GM08714 (cell line): ENCODE data around the gene SETBP1.

Experiments used
- H3K4me3 ChIP-seq: fragments of 200-500 bp; sonication (Bioruptor generic); 2 replicates; pipeline ENCODE4 v1.5.1; 2014; ENCODE audit warnings: mild to moderate bottlenecking, low read length, inconsistent platforms
- ZNF274 ChIP-seq: IDR thresholded peaks from 2 replicates; pipeline ENCODE4 v1.6.1; 2012; ENCODE audit warnings: mild to moderate bottlenecking, low read depth, low read length

Gene SETBP1

GRCh38 chr18:44725300-44726058 lies 44.8 kb downstream of the SETBP1 start:
- H3K4me3 ChIP-seq = peak overlapping the region; percentile 38; the same call in 1 of the 2 replicates
- no peak for TF ChIP-seq ZNF274

- no peak for TF ChIP-seq ZNF274
- H3K4me3 ChIP-seq = peak overlapping the region; percentile 38; the same call in 1 of the 2 replicates
Observed at GRCh38 chr18:44726059-44726421, 45.4 kb downstream of the SETBP1 start.

GRCh38 chr18:44727291-44727690 lies 46.6 kb downstream of the SETBP1 start:
- no peak overlapping the region for H3K4me3 ChIP-seq
- no peak for TF ChIP-seq ZNF274

DNA sequence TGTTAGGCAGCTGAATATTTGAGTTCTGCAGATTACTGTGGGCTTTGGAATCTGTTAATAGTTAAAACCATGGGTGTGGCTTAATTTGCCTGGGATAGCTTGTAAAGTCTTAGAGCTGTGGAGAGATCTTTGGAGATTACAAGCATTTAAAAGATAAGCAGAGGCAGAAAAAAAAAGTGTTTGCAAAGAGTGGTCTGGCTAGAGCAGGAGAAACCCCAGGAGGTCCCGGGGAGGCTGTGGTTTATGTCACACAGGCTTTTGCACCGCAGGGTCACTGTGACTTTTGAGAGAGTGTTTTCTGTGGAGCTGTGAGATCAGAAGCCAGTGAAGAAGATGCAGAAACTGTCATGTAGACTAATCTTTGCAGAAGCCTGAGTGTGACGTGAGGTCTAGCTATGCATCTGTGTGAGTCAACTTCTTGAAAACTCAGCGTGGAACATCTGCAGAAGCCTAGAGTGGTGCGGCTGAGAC lies 49.0 kb downstream of the SETBP1 start:
- H3K4me3 ChIP-seq = no peak overlapping the region
- no peak for TF ChIP-seq ZNF274

- TF ChIP-seq ZNF274 = no peak
- H3K4me3 ChIP-seq = no peak overlapping the region
Observed at GRCh38 chr18:44730803-44731529, 50.3 kb downstream of the SETBP1 start.

DNA sequence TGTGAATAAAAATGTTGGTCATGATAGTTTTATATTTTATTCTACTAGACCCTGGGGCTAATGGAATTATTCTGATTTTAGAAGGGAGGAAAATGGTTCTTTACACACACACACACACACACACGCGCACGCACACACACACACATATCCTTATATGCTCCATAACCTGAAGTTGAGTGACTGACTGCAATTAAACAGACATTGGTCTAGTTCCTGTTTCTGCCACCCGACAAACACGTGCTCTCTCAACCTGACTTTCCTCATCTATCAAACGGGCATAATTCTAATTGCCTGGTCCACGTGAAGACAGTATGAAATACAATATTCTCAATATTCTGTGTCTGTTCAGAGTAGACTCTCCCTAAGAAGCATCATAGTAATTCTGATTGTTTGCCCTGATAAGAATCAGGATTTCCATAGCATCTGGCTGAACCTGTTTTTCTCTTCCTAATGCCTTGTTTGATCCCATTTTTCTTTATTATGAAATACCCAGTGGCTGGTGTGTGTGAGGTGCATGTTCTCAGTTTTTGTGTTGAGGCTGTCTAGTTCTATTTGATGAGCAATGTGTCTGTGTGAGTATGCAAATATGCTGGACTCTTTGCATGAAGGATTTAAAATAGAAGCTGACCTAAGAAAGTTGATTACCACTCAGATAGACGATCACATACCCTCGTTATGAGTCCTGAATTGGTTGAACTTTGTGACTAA lies 51.0 kb downstream of the SETBP1 start:
- no peak overlapping the region for H3K4me3 ChIP-seq
- TF ChIP-seq ZNF274 = no peak

GRCh38 chr18:44732238-44732563 lies 51.5 kb downstream of the SETBP1 start:
- TF ChIP-seq ZNF274 = no peak

GRCh38 chr18:44732599-44732998 lies 51.9 kb downstream of the SETBP1 start:
- no peak overlapping the region for H3K4me3 ChIP-seq
- TF ChIP-seq ZNF274 = no peak

More at GRCh38 chr18:44732238-44732563, 51.5 kb downstream of the SETBP1 start:
- H3K4me3 ChIP-seq = no peak overlapping the region

DNA sequence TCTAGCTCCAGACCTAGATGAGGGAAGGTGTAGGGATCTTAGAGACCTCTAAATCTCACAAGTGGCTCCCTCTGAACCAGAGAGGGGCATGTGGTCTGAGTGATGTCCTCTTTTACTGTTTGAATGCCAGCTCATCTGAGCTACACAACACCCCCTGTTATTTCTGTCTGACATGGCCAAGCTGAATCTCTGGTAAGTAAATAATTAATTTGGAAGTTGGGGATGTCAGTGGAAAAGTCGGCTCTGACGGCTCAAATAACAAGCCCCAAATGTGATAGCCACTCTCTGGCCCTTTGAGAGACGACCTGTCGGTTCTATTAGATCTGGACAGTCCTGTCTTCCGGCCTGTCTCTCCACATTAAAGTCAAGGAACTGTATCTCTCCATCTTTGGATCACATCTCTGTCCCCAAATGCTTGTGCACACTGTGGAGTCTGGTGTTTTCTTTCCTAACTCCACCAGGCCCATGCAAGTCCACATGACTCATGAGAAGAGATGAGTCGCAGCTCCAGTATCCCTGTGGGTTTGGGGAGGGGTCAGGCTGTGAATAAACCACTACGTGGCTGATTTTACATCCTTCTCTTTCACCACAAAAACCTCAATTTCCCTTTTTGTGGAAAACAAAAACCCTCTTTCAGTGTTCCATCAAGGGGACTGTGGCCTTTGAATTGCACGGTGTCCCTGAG lies 52.5 kb downstream of the SETBP1 start:
- TF ChIP-seq ZNF274 = no peak

GRCh38 chr18:44733754-44734465 lies 53.2 kb downstream of the SETBP1 start:
- no peak for TF ChIP-seq ZNF274

More for the DNA sequence above, 52.5 kb downstream of the SETBP1 start:
- no peak overlapping the region for H3K4me3 ChIP-seq

DNA sequence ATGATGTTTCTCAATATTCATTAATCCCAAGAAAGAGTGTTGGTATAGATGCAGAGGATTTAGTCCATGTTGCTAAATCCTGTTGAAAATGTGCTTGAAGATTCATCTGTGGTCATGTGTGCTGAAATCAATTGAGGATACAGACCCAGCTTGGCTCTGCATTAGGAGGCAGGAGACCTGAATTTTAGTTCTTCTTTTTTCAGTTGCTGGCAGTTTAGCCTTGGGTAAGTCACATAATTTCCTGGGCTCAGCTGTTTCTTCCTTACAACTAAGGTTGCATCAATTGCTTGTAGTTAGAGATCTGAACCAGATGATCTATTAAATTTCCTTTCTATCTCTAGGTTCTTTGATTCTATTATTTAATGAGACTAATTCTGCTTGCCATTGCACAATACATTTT lies 54.4 kb downstream of the SETBP1 start:
- TF ChIP-seq ZNF274 = no peak

More at GRCh38 chr18:44733754-44734465, 53.2 kb downstream of the SETBP1 start:
- no peak overlapping the region for H3K4me3 ChIP-seq

DNA sequence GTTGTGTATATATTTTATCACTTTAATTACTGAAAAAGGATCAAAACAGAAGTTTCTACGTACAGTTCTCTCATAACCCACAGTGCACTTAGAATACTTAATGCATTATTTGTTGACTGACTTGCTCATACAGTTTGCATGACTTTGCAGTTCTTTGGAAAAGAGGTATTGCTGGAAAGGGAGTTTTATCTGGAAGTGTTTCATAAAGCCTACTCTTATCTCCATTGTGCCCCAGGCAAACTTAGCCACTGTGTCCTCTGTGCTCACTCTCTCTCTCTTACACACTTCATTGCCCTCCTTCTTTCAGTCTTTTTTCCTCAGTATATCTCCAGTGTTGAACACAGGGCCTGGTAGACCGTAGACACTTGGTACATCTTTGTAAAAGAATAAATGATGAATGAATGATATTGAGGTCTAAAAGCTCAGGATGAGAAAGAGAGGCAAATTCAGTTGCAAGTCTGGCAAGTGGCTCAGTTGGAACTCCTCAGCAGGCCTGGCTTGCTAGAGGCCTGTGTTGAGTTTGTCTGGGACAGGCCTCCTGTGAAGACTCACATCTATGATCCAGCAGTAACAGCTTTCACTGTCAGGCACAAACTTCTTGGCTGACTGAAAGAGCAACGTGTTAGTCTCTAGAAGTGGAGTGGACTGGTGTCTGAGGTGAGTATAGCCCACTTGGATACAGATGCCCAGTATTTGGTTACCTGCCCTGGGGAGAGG lies 56.1 kb downstream of the SETBP1 start:
- no peak for TF ChIP-seq ZNF274
- no peak overlapping the region for H3K4me3 ChIP-seq

More for the DNA sequence above, 54.4 kb downstream of the SETBP1 start:
- no peak overlapping the region for H3K4me3 ChIP-seq

GRCh38 chr18:44737623-44738022 lies 56.9 kb downstream of the SETBP1 start:
- TF ChIP-seq ZNF274 = no peak
- H3K4me3 ChIP-seq = no peak overlapping the region
